Neural progenitor cell (in vitro differentiated cells): ENCODE data around the gene STRADB. TPM values are rescaled to one million over a fixed set of nuclear protein-coding genes. Genes with fewer than 3 reads are reported as not detected.
"Not testable (repeated sequence)": the region's sequence is repeated elsewhere in the genome, so short reads cannot be mapped to it uniquely, and the experiment has no call there.

Source experiments
- DNase-seq: peaks from one replicate; pipeline ENCODE4 v3.0.0-alpha.2; 2016; ENCODE audit warnings: low spot score
- H2AFZ ChIP-seq: fragments of 200-600 bp; sonication (generic); replicated peaks from 2 replicates; pipeline ENCODE4 v1.6.1; 2016; ENCODE audit warnings: antibody characterized with exemption
- H3F3A ChIP-seq: fragments of 200-600 bp; sonication (generic); 2 replicates; pipeline ENCODE4 v1.6.1; 2016; ENCODE audit warnings: antibody characterized with exemption, low read depth
- H3K27ac ChIP-seq: fragments of 200-600 bp; sonication (generic); 2 replicates; pipeline ENCODE4 v1.5.1; 2016; ENCODE audit warnings: mild to moderate bottlenecking
- H3K27me3 ChIP-seq: fragments of 200-600 bp; sonication (generic); 2 replicates; pipeline ENCODE4 v1.6.1; 2016; ENCODE audit warnings: mild to moderate bottlenecking, moderate library complexity
- H3K36me3 ChIP-seq: fragments of 200-600 bp; sonication (generic); 2 replicates; pipeline ENCODE4 v1.5.1; 2016
- H3K4me1 ChIP-seq: fragments of 200-600 bp; sonication (generic); 2 replicates; pipeline ENCODE4 v1.6.1; 2016; ENCODE audit warnings: mixed run types
- H3K4me2 ChIP-seq: fragments of 200-600 bp; sonication (generic); 2 replicates; pipeline ENCODE4 v1.6.1; 2016
- H3K4me3 ChIP-seq: fragments of 200-600 bp; sonication (generic); 2 replicates; pipeline ENCODE4 v1.5.1; 2016
- H3K79me2 ChIP-seq: fragments of 200-600 bp; sonication (generic); 2 replicates; pipeline ENCODE4 v1.6.1; 2016; ENCODE audit warnings: low read depth
- H3K9ac ChIP-seq: fragments of 200-600 bp; sonication (generic); 2 replicates; pipeline ENCODE4 v1.6.1; 2016
- H3K9me3 ChIP-seq: fragments of 200-600 bp; sonication (generic); 2 replicates; pipeline ENCODE4 v1.5.1; 2016; ENCODE audit warnings: low read depth
- H4K20me1 ChIP-seq: fragments of 200-600 bp; sonication (generic); 2 replicates; pipeline ENCODE4 v1.6.1; 2016; ENCODE audit warnings: low read depth
- H3K27ac Mint-ChIP-seq: 3 replicates; pipeline ENCODE4 v1.8.0; 2021; ENCODE audit warnings: mixed read lengths
- H3K27me3 Mint-ChIP-seq: 2 replicates; pipeline ENCODE4 v1.8.0; 2022; ENCODE audit warnings: low read depth, mild to moderate bottlenecking, inconsistent platforms, moderate library complexity, mixed read lengths; ENCODE audit not compliant: insufficient read depth
- H3K36me3 Mint-ChIP-seq: 3 replicates; pipeline ENCODE4 v1.8.0; 2021; ENCODE audit warnings: mixed read lengths
- H3K4me1 Mint-ChIP-seq: 3 replicates; pipeline ENCODE4 v1.8.0; 2021; ENCODE audit warnings: mixed read lengths
- H3K4me3 Mint-ChIP-seq: 3 replicates; pipeline ENCODE4 v1.8.0; 2021; ENCODE audit warnings: mild to moderate bottlenecking, moderate library complexity, mixed read lengths
- H3K9me3 Mint-ChIP-seq: 3 replicates; pipeline ENCODE4 v1.8.0; 2020; ENCODE audit warnings: mixed read lengths
- EZH2 ChIP-seq: fragments of 200-600 bp; sonication (generic); IDR thresholded peaks from 2 replicates; pipeline ENCODE4 v1.6.1; 2017; ENCODE audit warnings: antibody characterized with exemption, mild to moderate bottlenecking, moderate library complexity
- EZH2phosphoT487 ChIP-seq: fragments of 200-600 bp; sonication (generic); IDR thresholded peaks from 2 replicates; pipeline ENCODE4 v1.6.1; 2017; ENCODE audit warnings: antibody characterized with exemption
- total RNA-seq: library from RNA; depleted of rRNA; stranded (reverse); fragments of >200 nt; gene quantifications from 2 replicates; pipeline ENCODE4 v1.2.3, GENCODE V29; 2015; ENCODE audit warnings: low replicate concordance
- TF ChIP-seq, protein P1 (sequence below): fragments of 200-600 bp; sonication (generic); IDR thresholded peaks from 2 replicates; pipeline ENCODE4 v1.5.1; 2017; ENCODE audit warnings: antibody characterized with exemption, mild to moderate bottlenecking

Gene STRADB
- total RNA-seq, 1 donor from 2014 or later = 79.4 TPM

DNA sequence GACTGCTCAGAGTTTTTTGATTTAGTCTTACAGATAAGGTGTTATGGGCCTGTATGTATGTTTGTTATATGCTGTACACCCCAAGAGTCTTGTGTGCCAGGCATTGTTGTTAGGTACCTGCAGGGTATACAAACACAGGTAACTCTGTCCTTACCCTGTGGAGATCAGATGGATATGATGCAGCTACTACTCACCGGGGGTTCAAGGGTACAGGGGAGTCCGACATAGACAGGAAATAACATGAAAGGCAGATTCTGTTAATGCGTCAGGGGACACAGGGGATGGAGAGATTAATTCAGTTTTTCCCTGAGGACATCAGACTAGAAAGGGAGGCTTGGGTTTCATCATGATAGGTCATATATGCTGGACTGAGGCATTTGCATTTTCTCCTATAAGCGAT lies 31.6 kb upstream of the STRADB start:
- no peak overlapping the region for H3K4me3 Mint-ChIP-seq
- no peaks in the 10 kb centered on the region for H3K4me1 ChIP-seq
- no peaks in the 10 kb centered on the region for H3K36me3 ChIP-seq
- no peaks in the 10 kb centered on the region for H3K36me3 Mint-ChIP-seq
- H3K4me1 Mint-ChIP-seq = peaks cover 7% of the 10 kb centered on the region
- H4K20me1 ChIP-seq = no peaks in the 10 kb centered on the region
- H3K27me3 Mint-ChIP-seq = no peaks in the 10 kb centered on the region
- H3K4me3 ChIP-seq = no peak overlapping the region
- no peaks in the 10 kb centered on the region for H3K9me3 ChIP-seq
- TF ChIP-seq EZH2 (no peak), EZH2phosphoT487 (no peak)
- TF ChIP-seq, protein P1, sequence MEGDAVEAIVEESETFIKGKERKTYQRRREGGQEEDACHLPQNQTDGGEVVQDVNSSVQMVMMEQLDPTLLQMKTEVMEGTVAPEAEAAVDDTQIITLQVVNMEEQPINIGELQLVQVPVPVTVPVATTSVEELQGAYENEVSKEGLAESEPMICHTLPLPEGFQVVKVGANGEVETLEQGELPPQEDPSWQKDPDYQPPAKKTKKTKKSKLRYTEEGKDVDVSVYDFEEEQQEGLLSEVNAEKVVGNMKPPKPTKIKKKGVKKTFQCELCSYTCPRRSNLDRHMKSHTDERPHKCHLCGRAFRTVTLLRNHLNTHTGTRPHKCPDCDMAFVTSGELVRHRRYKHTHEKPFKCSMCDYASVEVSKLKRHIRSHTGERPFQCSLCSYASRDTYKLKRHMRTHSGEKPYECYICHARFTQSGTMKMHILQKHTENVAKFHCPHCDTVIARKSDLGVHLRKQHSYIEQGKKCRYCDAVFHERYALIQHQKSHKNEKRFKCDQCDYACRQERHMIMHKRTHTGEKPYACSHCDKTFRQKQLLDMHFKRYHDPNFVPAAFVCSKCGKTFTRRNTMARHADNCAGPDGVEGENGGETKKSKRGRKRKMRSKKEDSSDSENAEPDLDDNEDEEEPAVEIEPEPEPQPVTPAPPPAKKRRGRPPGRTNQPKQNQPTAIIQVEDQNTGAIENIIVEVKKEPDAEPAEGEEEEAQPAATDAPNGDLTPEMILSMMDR = no peak
- no peak for DNase-seq
- no peak overlapping the region for H3K9ac ChIP-seq
- H3F3A ChIP-seq = no peaks in the 10 kb centered on the region
- no peak overlapping the region for H3K27ac ChIP-seq
- H3K27me3 ChIP-seq = no peaks in the 10 kb centered on the region
- no peaks in the 10 kb centered on the region for H3K79me2 ChIP-seq
- no peak overlapping the region for H2AFZ ChIP-seq
- no peak overlapping the region for H3K4me2 ChIP-seq
- no peak overlapping the region for H3K27ac Mint-ChIP-seq
- no peaks in the 10 kb centered on the region for H3K9me3 Mint-ChIP-seq

DNA sequence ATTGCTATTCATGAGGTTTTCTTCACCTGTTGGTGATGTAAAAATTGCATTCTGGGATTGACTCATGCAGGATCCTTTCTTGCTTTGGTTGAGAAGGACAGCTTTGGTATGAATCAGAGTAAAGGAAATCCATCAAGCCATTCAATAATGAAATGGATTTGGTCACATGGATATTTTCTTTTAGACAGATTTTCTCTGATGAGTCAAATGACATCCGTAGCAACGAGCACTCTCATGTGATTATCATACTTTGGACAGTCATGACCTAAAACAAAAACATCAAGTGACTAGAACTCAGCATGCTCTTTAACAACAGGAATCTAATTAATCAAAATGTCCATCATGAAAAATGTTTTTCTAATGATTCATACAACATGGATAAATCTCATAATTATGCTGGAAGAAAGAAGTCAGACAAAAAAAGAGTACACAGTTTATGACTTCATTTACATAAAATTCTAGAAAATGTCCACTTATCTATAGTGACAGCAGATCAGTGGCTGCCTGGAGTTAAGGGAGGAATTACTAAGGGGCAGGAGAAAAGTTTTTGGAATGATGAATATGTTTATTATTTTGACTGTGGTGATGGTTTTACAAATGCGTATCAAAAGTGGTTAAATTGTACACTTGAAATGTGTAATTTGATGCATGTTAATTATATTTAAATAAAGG lies 31.0 kb upstream of the STRADB start:
- no peak overlapping the region for H3K4me3 Mint-ChIP-seq
- no peaks in the 10 kb centered on the region for H3K9me3 Mint-ChIP-seq
- Histone ChIP-seq H3K4me3 (no peak overlapping the region), H3K36me3 (no peaks in the 10 kb centered on the region), H3K9me3 (no peaks in the 10 kb centered on the region), H3K4me1 (no peaks in the 10 kb centered on the region), H3F3A (no peaks in the 10 kb centered on the region), H4K20me1 (no peaks in the 10 kb centered on the region), H3K79me2 (no peaks in the 10 kb centered on the region), H3K27ac (no peak overlapping the region), H3K27me3 (no peaks in the 10 kb centered on the region), H3K4me2 (no peak overlapping the region), H3K9ac (no peak overlapping the region), H2AFZ (no peak overlapping the region)
- no peaks in the 10 kb centered on the region for H3K27me3 Mint-ChIP-seq
- DNase-seq = no peak
- H3K27ac Mint-ChIP-seq = no peak overlapping the region
- H3K4me1 Mint-ChIP-seq = peaks cover 7% of the 10 kb centered on the region
- H3K36me3 Mint-ChIP-seq = no peaks in the 10 kb centered on the region
- TF ChIP-seq, protein P1 = no peak
- no peak for TF ChIP-seq EZH2phosphoT487
- TF ChIP-seq EZH2 = no peak

DNA sequence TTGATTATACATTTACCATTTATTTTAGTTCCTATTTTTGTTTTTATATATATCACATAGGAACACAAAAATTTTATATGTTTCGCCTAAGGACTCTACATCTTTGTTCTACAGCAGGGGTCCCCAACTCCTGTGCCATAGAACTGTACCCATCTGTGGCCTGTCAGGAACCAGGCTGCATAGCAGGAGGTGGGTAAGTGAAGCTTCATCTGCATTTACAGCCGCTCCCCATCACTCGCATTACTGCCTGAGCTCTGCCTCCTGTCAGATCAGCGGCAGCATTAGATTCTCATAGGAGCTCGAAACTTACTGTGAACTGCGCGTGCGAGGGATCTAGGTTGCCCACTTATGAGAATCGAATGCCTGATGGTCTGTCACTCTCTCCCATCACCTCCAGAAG lies 25.6 kb upstream of the STRADB start:
- H3K9me3 ChIP-seq = no peaks in the 10 kb centered on the region
- no peak overlapping the region for H3K4me3 ChIP-seq
- H3F3A ChIP-seq = no peaks in the 10 kb centered on the region
- H3K9ac ChIP-seq = no peak overlapping the region
- H3K4me2 ChIP-seq = no peak overlapping the region
- Mint-ChIP-seq H3K9me3 (peaks cover 25% of the 10 kb centered on the region), H3K36me3 (peaks cover 5% of the 10 kb centered on the region), H3K27me3 (no peaks in the 10 kb centered on the region), H3K4me3 (no peak overlapping the region), H3K27ac (no peak overlapping the region), H3K4me1 (peaks cover 7% of the 10 kb centered on the region)
- H3K27me3 ChIP-seq = no peaks in the 10 kb centered on the region
- no peak overlapping the region for H2AFZ ChIP-seq
- TF ChIP-seq EZH2 (no peak), EZH2phosphoT487 (no peak)
- TF ChIP-seq, protein P1 = no peak
- no peaks in the 10 kb centered on the region for H3K4me1 ChIP-seq
- H3K79me2 ChIP-seq = no peaks in the 10 kb centered on the region
- no peak overlapping the region for H3K27ac ChIP-seq
- no peak for DNase-seq
- H3K36me3 ChIP-seq = no peaks in the 10 kb centered on the region
- H4K20me1 ChIP-seq = no peaks in the 10 kb centered on the region

DNA sequence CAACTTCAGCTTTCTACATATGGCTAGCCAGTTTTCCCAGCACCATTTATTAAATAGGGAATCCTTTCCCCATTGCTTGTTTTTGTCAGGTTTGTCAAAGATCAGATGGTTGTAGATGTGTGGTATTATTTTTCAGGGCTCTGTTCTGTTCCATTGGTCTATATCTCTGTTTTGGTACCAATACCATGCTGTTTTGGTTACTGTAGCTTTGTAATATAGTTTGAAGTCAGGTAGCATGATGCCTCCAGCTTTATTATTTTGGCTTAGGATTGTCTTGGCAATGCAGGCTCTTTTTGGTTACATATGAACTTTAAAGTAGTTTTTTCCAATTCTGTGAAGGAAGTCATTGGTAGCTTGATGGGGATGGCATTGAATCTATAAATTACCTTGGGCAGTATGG lies 23.2 kb upstream of the STRADB start:
- not testable (repeated sequence) for H2AFZ ChIP-seq, H3K4me1 Mint-ChIP-seq, H3K27me3 Mint-ChIP-seq, H3K27ac ChIP-seq, DNase-seq, H3K27ac Mint-ChIP-seq, H3K36me3 ChIP-seq, H3K9ac ChIP-seq, H3K4me3 ChIP-seq, H3K27me3 ChIP-seq, H3K4me3 Mint-ChIP-seq, H3F3A ChIP-seq, H3K79me2 ChIP-seq, H3K4me2 ChIP-seq, H3K4me1 ChIP-seq, H4K20me1 ChIP-seq, H3K9me3 ChIP-seq
- Mint-ChIP-seq H3K9me3 (peaks cover 30% of the 10 kb centered on the region), H3K36me3 (peaks cover 11% of the 10 kb centered on the region)

DNA sequence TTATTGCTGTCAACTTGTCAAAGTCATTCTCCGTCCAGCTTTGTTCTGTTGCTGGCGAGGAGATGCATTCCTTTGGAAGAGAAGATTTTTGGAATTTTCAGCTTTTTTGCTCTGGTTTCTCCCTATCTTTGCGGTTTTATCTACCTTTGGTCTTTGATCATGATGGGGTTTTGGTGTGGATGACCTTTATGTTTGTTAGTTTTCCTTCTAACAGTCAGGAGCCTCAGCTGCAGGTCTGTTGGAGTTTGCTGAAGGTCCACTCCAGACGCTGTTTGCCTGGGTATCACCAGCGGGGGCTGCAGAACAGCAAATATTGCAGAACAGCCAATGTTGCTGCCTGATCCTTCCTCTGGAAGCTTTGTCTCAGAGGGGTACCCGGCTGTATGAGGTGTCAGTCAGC lies 21.7 kb upstream of the STRADB start:
- H3K4me1 Mint-ChIP-seq, H3K4me3 ChIP-seq, H3K79me2 ChIP-seq: not testable (repeated sequence)

DNA sequence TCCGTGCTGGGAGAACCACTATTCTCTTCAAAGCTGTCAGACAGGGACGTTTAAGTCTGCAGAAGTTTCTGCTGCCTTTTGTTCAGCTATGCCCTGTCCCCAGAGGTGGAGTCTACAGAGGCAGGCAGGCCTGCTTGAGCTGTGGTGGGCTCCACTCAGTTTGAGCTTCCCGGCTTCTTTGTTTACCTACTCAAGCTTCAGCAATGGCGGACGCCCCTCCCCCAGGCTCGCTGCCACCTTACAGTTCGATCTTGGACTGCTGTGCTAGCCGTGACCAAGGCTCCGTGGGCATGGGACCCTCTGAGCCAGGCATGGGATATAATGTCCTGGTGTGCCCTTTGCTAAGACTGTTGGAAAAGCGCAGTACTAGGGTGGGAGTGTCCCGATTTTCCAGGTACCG lies 21.2 kb upstream of the STRADB start:
- not testable (repeated sequence) for H3K4me1 ChIP-seq, H2AFZ ChIP-seq, H3K4me3 Mint-ChIP-seq, H3K9ac ChIP-seq, H3K4me1 Mint-ChIP-seq, H3K36me3 ChIP-seq, H4K20me1 ChIP-seq, H3K27me3 Mint-ChIP-seq, H3K79me2 ChIP-seq, DNase-seq, H3K4me3 ChIP-seq, H3K27me3 ChIP-seq, H3F3A ChIP-seq, H3K4me2 ChIP-seq, H3K27ac Mint-ChIP-seq, H3K27ac ChIP-seq, H3K9me3 ChIP-seq
- Mint-ChIP-seq H3K36me3 (peaks cover 11% of the 10 kb centered on the region), H3K9me3 (peaks cover 30% of the 10 kb centered on the region)

More for the DNA sequence above, 21.7 kb upstream of the STRADB start:
- H3K27ac ChIP-seq, H3K4me2 ChIP-seq, H3K27me3 ChIP-seq, DNase-seq, H4K20me1 ChIP-seq, H3K4me1 ChIP-seq, H3K9ac ChIP-seq, H3K36me3 ChIP-seq, H3K27me3 Mint-ChIP-seq, H3K9me3 ChIP-seq, H3K27ac Mint-ChIP-seq, H3K4me3 Mint-ChIP-seq, H3F3A ChIP-seq, H2AFZ ChIP-seq: not testable (repeated sequence)
- peaks cover 30% of the 10 kb centered on the region for H3K9me3 Mint-ChIP-seq
- H3K36me3 Mint-ChIP-seq = peaks cover 11% of the 10 kb centered on the region
